Gastrocnemius medialis (tissue), 4 donors: ENCODE data around the gene INCA1. TPM values are rescaled to one million over a fixed set of nuclear protein-coding genes. Genes with fewer than 3 reads are reported as not detected.

ENCODE experiments used
- ATAC-seq, 2 donors: fragments of 150-250 bp; one replicate each; pipeline ENCODE4 v1.9.1; 2016
- DNase-seq, 2 donors: peaks; one replicate each; pipeline ENCODE4 v3.0.0-alpha.2; 2019
- H3K27ac ChIP-seq, 4 donors: fragments of 200-600 bp; sonication (generic); 1 replicate in 1 of 4; 2 replicates in 3 of 4; pipeline ENCODE4 v1.5.1; 2016 to 2018; ENCODE audit warnings: mild to moderate bottlenecking in 2 of 4, moderate library complexity in 1 of 4
- H3K27me3 ChIP-seq, 3 donors: fragments of 200-600 bp; sonication (generic) in 2 of 3; 1 replicate in 1 of 3; 2 replicates in 2 of 3; pipeline versions ENCODE4 v1.5.1 to v1.6.0; 2016 to 2019; ENCODE audit warnings: mild to moderate bottlenecking in 1 of 3, moderate library complexity in 1 of 3
- H3K36me3 ChIP-seq, 2 donors: fragments of 200-600 bp; sonication (generic) in 1 of 2; one replicate each; pipeline ENCODE4 v1.5.1; 2017 to 2018
- H3K4me1 ChIP-seq, 2 donors: fragments of 200-600 bp; sonication (generic) in 1 of 2; one replicate each; pipeline ENCODE4 v1.5.1; 2016 to 2017; ENCODE audit warnings: mild to moderate bottlenecking in 2 of 2
- H3K4me3 ChIP-seq, 4 donors: fragments of 200-600 bp; sonication (generic) in 3 of 4; 1 replicate in 1 of 4; 2 replicates in 3 of 4; pipeline ENCODE4 v1.5.1; 2016 to 2019; ENCODE audit warnings: mild to moderate bottlenecking in 2 of 4
- H3K9me3 ChIP-seq, 3 donors: fragments of 200-600 bp; sonication (generic) in 2 of 3; 1 replicate in 1 of 3; 2 replicates in 2 of 3; pipeline ENCODE4 v1.5.1; 2016 to 2019
- POLR2A ChIP-seq, 2 donors: fragments of 450-650 bp; IDR thresholded peaks; one replicate each; pipeline ENCODE4 v1.6.1; 2017; ENCODE audit warnings: antibody characterized with exemption in 2 of 2, mild to moderate bottlenecking in 2 of 2, moderate library complexity in 2 of 2
- in situ Hi-C, 4 donors: fragments of 200-750 bp; cut with MboI; loops; one replicate each; pipeline versions ENCODE4 v1.15.0 to v1.8.0; 2017; ENCODE audit warnings: low sequenced_read_pairs in 4 of 4
- intact Hi-C: fragments of 100-400 bp; cut with DNase I; formaldehyde crosslinking; loops from one replicate; pipeline ENCODE4 v1.15.1; 2023; ENCODE audit warnings: low total_unique reads
- total RNA-seq, 4 donors: library from RNA; depleted of rRNA; stranded (reverse); fragments of >200 nt; gene quantifications; one replicate each; pipeline versions ENCODE4 v1.1.0 to v1.2.3, GENCODE V29; 2016
- TF ChIP-seq, protein P1 (sequence below), 5 experiments: fragments of 450-650 bp in 3 of 5; fragments of 200-600 bp in 2 of 5; sonication (generic) in 2 of 5; IDR thresholded peaks in 4 of 5; conservative IDR thresholded peaks in 1 of 5; 1 replicate in 4 of 5; 2 replicates in 1 of 5; pipeline ENCODE4 v1.5.1; 2016 to 2019; ENCODE audit warnings: antibody characterized with exemption in 5 of 5, mild to moderate bottlenecking in 3 of 5, moderate library complexity in 3 of 5

INCA1 gene
- total RNA-seq, 4 donors from 2014 or later: 1.9 to 5.7 (median 4.3) TPM

DNA sequence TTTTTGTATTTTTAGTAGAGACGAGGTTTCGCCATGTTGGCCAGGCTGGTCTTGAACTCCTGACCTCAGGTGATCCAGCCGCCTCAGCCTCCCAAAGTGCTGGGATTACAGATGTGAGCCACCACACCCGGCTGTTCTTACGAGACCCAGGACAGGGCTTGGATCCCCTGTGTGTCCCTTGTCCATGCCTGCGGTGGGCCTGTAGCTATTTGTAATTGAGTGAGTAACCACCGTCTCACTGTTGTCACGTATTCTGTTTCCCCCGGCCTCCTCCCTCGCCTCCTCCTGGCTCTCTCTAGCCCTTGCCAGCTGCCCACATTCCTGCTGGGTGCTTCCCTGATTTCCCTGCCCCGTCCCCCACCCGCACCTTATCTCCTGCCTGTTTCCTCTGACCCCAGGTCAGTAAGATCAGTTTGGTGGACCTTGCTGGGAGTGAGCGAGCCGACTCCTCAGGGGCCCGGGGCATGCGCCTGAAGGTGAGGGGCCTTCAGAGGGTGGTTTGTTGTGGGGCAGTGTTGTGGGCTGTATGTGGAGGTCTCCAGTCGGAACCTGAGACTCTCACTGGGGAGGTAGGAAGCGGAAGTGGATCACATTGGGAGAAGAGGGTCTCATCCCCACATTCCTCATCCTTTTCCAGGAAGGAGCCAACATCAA, 6.0 kb upstream of the INCA1 start:
- Histone ChIP-seq H3K36me3 (peaks cover 12 to 73% of the 10 kb centered on the region in 2 donors), H3K9me3 (no peaks in the 10 kb centered on the region), H3K27me3 (no peaks in the 10 kb centered on the region), H3K27ac (peak overlapping the region; percentile 98 to 99 (median 99)), H3K4me3 (peak overlapping the region in 1 of 4 donors; percentile 16), H3K4me1 (peaks cover 36 to 44% of the 10 kb centered on the region in 2 donors)
- DNase-seq (peak; percentile 91 to 97), ATAC-seq (peak; percentile 67 to 68)
- intact Hi-C loops: loop anchor here (2.0 to 5.0 kb wide), 2 partner anchors 23 to 119 kb away; no protein-coding TSS in a partner anchor
- TF ChIP-seq, protein P1, sequence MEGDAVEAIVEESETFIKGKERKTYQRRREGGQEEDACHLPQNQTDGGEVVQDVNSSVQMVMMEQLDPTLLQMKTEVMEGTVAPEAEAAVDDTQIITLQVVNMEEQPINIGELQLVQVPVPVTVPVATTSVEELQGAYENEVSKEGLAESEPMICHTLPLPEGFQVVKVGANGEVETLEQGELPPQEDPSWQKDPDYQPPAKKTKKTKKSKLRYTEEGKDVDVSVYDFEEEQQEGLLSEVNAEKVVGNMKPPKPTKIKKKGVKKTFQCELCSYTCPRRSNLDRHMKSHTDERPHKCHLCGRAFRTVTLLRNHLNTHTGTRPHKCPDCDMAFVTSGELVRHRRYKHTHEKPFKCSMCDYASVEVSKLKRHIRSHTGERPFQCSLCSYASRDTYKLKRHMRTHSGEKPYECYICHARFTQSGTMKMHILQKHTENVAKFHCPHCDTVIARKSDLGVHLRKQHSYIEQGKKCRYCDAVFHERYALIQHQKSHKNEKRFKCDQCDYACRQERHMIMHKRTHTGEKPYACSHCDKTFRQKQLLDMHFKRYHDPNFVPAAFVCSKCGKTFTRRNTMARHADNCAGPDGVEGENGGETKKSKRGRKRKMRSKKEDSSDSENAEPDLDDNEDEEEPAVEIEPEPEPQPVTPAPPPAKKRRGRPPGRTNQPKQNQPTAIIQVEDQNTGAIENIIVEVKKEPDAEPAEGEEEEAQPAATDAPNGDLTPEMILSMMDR (IDR thresholded peaks at IDR 0.05 in 4 of 5, conservative IDR thresholded peaks at IDR 0.05 in 1 of 5): no peak
- TF ChIP-seq POLR2A (IDR thresholded peaks at IDR 0.05): no peak
- in situ Hi-C loops: no loop called here

- TF ChIP-seq POLR2A (IDR thresholded peaks at IDR 0.05): peak; percentile 11 to 45
- TF ChIP-seq, protein P1 (IDR thresholded peaks at IDR 0.05 in 4 of 5, conservative IDR thresholded peaks at IDR 0.05 in 1 of 5): no peak
- Histone ChIP-seq H3K36me3 (peaks cover 6 to 63% of the 10 kb centered on the region in 2 donors), H3K4me1 (peaks cover 36 to 44% of the 10 kb centered on the region in 2 donors), H3K9me3 (no peaks in the 10 kb centered on the region), H3K27me3 (no peaks in the 10 kb centered on the region), H3K27ac (peak overlapping the region; percentile 98 to 99 (median 99)), H3K4me3 (peak overlapping the region in 2 of 4 donors; percentile 8 to 19)
- ATAC-seq (peak; percentile 20 to 23), DNase-seq (peak; percentile 71 to 84)
- intact Hi-C loops: loop anchor here (2.0 to 5.0 kb wide), 2 partner anchors 25 to 120 kb away; no protein-coding TSS in a partner anchor
- in situ Hi-C loops: no loop called here
Measured at GRCh38 chr17:5002121-5002788, 4.9 kb upstream of the INCA1 start.

GRCh38 chr17:5000237-5000639, 2.9 kb upstream of the INCA1 start:
- peak overlapping the region; percentile 80 to 99 (median 96) for H3K4me3 ChIP-seq
- H3K4me1 ChIP-seq: peaks cover 44 to 52% of the 10 kb centered on the region in 2 donors
- intact Hi-C loops: loop anchor here (1.0 to 5.0 kb wide), 3 partner anchors 52 to 122 kb away; partner anchors contain the start of genes PFN1, RNF167 and SLC25A11

DNA sequence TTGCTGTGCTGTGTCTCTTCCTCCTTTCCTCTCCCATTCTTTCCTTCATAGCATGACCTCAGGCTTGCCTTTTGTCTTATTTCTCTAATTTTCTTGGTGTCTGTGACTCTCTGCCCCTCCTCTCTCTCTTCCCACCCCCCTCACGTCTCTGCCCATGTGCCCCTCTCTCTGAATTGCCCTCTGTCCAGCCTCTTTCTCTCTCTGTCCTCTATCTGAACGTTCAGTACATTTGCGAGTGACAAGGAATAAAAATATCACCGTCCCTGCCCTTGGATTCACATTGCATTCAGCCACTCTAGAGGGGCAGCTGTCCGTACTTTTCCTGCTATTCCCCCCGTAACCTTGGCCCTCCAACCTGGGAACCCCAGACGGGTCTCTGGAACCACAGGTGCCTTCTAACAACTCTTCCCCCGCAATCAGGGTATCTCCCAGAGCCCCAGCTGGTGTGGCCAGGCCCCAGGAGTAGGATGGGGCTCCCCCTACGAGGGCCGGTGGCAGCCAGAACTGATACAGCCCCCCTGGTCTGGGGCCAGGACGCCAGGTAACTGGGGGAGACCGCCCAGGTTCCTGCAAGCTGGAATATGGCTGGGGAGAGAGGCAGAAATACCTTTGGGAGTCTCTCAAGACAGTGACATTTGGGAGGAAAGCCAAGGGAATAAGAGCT, 2.2 kb upstream of the INCA1 start:
- Histone ChIP-seq H3K9me3 (no peaks in the 10 kb centered on the region), H3K27ac (peak overlapping the region; percentile 98 to 99 (median 99)), H3K4me1 (peaks cover 44 to 52% of the 10 kb centered on the region in 2 donors), H3K4me3 (peak overlapping the region; percentile 80 to 99 (median 96)), H3K36me3 (peaks cover 3 to 36% of the 10 kb centered on the region in 2 donors), H3K27me3 (no peaks in the 10 kb centered on the region)
- TF ChIP-seq POLR2A (IDR thresholded peaks at IDR 0.05): no peak
- TF ChIP-seq, protein P1 (IDR thresholded peaks at IDR 0.05 in 4 of 5, conservative IDR thresholded peaks at IDR 0.05 in 1 of 5): no peak
- DNase-seq: no peak
- intact Hi-C loops: loop anchor here (1.0 to 5.0 kb wide), 3 partner anchors 51 to 123 kb away; partner anchors contain the start of genes PFN1, RNF167 and SLC25A11
- no peak for ATAC-seq
- in situ Hi-C loops: no loop called here

More at GRCh38 chr17:5000237-5000639, 2.9 kb upstream of the INCA1 start:
- Histone ChIP-seq H3K27me3 (no peaks in the 10 kb centered on the region), H3K27ac (peak overlapping the region; percentile 98 to 99 (median 99)), H3K36me3 (peaks cover 6 to 42% of the 10 kb centered on the region in 2 donors), H3K9me3 (no peaks in the 10 kb centered on the region)
- ATAC-seq (peak; percentile 35 to 42), DNase-seq (peak; percentile 96 to 99)
- in situ Hi-C loops: no loop called here
- peak; percentile 92 for TF ChIP-seq POLR2A (IDR thresholded peaks at IDR 0.05)
- TF ChIP-seq, protein P1 (IDR thresholded peaks at IDR 0.05 in 4 of 5, conservative IDR thresholded peaks at IDR 0.05 in 1 of 5): no peak
